ENCODE results near the gene RPL37A.
A peak's percentile ranks its signal among the peaks of the same experiment; 100 is the strongest.

RPL37A gene

DNA sequence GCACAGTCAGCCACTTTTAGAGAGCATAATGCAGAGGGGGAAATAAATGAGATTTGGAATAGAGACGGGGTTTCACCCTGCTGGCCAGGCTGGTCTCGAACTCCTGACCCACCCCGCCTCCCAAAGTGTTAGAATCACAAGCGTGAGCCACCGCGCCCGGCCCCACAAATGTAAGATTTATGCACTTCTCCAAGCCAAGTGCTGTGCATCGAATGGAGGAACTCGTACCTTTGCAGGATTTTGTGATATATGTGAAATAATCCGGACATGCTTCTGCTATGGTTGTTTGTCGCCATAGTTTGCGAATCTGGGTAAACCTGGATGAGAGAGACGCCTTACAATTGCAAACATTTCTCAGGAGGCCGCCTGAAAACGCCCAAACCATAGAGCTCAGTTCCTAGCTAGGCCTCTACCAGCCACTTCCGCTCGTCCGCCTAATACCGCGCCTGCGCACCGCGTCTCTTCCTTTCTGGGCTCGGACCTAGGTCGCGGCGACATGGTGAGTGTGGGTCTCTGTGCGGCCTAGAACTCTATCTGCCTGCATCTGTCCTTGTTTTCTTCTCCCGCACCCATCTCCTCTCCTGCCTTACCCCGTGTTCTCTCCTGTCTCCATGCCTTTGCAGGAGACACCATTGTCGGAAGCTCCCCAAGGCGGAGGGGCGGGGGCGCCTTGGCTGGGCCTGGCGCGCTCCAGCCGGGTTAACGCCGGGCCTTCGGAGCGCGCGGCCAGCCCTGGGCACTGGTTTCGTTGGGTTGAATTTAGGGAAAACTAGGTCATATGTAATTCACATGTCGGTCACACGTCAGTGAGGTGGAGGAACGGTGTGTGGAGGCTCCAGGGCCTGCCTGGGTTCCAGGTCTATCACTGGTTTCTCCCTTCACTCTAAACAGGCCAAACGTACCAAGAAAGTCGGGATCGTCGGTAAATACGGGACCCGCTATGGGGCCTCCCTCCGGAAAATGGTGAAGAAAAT, at the start of gene RPL37A:
Gene RPL37A (plus strand): TSS at position 466 of the 974 bp plus-strand sequence. CDS start 31 bp downstream, at position 497.
- peak; percentile 97 for DNase-seq

DNA sequence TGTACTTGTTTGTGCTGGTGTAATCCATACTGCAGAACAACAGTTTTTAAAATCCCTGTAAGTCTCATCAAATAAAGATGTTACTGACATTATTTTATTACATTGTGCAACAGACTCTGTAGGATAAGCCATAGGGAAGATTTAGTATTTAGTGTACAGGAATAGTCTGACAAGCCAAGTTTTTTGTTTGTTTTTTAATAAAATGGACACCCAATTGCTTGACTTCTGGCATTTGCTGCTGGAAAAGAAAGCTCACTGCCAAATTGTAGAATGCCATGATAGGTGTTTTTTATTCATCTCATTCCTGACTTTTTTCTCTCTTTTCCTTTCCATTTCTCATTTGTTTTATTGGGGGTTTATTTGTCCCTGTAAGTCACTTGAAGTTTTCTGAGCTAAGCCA, 48.3 kb upstream of the RPL37A start:
- no peak for DNase-seq

DNA sequence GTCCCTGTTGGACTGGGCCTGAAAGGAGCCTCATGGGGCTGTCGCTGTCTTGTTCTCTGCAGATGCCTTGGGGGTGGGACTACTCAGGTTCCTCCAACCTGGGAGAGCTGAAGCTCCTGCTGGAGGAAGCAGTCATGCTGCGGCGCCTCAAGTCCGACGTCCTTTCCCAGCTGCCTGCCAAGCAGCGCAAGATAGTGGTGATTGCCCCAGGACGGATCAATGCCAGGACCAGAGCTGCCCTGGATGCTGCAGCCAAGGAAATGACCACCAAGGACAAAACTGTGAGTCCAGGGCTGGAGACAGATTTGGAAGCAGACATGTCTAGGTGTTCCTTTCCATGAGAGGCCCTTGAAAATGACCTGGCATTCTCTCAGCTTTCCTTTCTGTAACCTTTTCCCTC, 47.9 kb upstream of the RPL37A start:
- no peak for DNase-seq

DNA sequence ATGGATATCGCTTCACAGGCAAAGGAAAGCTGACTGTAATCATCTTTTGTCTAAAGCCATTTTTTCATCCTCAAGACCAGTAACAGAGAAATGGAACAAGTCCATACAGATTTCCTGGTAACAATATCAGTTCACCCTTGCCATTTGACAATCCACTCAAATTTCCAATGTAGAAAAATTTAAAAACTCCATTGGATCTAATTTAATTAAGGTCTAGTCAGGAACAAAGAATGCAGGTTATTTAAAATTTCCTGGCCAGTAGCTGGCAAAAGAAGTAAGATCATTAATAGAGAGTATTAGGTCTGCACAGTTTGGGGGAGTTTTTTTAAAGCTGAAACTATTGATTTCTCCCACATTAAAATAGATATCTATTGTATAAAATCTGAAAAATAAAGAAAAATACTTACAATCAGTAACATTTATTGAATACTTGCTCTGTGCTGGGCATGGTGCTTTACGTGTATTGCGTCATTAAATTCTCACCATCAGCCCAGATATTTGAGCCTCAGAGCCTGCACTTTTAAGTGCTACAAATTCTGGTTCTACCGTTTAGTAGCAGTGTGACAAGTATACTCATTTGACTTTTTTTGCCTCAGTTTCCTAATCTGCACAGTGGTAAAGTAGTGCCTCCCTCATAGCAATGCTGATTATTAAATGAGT, 44.6 kb upstream of the RPL37A start:
- DNase-seq: no peak

DNA sequence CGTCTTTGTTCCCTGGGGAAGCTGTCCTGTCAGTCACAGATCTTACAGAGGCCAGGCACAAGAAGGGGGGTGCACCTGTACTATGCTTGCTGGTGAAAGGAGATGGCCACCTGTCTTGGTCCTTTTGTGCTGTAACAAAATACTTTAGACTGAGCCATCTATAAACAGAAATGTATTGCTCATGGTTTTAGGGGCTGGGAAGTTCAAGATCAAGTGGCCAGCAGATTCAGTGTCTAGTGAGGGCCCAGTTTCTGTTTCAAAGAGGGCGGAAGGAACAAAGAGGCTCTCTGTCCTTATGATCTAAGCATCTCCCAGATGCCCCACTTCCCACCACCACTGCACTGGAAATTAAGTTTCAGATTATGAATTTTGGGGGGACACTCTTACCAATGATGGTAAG, 35.5 kb upstream of the RPL37A start:
- DNase-seq: no peak

DNA sequence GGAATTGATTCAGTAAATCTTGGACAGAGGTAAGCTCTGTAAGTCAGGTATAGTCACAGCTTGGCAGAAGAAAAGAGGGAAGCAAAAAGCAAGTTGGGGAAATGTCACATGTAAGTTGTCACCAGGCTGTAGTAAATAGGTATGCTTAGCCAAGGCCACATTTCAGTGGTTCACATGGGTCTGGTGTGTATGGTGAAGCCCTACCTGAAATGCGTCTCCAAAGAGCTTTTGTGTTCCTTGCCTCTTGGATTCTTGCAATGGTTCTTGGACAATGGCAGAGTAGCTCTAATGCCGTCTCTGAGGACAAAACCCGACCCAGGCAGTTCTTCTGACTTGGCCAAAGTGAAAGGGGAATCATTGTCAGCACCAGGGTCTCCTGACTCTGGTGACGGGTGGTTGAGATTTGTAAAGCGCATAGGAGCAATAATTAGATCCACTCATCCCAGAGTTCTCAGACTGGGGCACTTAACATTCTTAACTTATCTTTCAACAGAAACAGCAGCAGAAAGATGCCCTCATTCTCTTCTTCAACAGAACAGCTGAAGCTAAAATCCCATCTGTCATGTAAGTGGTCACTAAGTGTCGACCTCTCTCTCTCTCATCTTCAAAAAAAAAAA, 34.4 kb upstream of the RPL37A start:
- DNase-seq: no peak

DNA sequence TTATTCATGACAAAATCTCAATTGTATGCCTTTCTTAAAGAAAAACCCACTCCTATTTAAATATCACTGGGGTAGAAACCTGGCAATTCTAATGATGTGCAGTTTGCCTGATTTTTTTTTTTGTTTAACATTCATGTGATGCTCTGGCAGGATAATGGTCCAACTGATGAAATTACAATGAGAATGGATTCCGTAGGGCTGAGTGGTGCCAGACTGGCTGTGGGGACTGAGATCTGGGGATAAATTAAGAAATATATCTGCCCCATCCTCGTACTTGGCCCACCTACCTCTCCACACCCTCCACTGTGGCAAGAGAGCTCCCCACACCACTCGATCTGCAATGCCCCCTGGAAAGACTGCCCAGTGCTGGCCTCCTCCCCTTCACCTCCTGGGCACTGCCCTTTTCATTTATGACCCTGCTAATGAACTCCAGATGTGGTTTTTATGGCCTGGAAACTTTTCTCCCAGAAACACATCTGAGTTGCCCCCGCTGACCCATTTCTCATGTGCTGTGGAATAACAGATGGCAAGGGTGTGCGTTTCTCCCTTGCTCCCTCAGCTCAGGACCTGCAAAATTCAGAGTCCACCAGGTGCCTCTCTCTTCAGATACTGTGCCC, 33.0 kb upstream of the RPL37A start:
- no peak for DNase-seq

DNA sequence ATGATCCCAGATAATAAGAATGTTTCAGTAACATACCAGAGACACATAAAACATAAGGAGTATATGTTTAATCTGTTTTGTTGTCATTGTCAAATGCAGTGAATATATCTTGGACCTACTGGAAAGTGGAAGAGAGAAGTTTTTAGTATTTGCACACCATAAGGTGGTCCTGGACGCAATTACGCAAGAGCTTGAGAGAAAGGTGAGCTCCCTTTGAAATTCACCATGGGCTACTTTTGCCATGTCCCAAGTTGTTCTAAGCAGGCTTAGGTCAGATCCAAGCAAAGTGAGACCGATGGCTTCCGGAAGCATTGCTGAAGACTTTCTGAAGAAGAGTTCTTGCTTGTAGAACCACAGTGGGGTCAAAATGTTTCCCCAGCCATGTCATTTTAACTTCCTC, 30.8 kb upstream of the RPL37A start:
- no peak for DNase-seq

DNA sequence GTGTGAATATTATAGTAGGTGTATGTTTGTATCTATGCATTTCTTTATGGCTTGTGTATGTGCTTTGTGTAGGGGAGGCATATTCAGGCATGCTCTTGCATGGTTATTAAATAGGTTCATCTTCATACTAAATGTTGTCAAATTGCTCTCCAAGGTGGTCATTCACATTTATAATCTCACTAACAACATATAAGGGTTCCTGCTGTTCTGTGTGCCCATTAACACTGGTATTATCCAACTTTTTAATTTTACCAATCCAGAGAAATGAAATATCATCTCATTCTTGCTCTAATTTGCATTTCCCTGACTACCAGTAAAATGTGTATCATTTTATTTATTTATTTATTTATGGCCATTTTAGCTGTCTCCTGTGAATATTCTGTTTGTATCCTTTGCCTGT, 29.0 kb upstream of the RPL37A start:
- no peak for DNase-seq

DNA sequence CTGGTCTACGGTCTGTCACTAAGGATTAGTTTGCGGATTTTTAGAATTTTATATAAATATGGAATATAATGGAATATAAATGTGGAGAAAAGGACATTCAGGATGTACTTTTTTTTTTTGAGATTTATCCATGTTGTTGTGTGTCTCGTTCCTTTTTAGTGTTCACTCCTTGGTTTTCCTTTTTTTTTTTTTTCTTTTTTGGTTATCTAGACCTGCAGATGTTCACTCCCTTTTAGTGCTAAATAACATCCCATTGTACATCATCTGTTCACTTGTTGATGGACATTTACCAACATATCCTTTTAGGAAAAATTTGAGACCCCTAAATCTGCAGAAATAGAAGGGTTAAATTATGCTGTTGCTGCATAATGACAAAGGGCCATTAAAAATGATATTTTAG, 25.5 kb upstream of the RPL37A start:
- DNase-seq: no peak

DNA sequence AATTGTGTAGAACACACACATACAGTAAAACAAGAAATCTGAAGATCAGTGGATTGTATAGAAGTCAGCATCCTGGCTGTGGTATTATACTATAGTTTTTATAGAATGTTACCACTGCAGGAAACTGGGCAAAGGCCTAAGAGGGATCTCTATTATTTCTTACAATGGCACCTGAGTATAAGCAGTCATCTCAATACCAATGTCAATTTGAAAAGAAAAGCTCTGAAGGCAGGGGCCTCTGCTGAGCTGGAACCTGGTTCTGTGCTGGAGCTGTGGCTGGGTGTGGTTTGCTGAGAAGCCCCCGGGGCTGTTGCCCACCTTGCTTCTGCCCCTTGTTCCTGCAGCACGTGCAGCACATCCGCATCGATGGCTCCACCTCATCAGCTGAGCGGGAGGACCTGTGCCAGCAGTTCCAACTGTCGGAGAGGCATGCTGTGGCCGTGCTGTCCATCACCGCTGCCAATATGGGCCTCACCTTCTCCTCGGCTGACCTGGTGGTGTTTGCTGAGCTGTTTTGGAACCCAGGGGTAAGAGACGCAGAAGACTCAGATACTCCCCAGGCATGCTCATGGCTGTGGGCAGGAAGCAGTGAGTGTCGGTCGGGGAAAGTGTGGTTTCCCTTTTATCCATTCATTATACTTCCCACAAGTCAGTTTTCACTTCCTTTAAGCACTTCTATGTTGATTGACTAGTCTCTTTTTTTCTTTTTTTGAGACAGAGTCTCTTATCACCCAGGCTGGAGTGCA, 23.5 kb upstream of the RPL37A start:
- DNase-seq: no peak

DNA sequence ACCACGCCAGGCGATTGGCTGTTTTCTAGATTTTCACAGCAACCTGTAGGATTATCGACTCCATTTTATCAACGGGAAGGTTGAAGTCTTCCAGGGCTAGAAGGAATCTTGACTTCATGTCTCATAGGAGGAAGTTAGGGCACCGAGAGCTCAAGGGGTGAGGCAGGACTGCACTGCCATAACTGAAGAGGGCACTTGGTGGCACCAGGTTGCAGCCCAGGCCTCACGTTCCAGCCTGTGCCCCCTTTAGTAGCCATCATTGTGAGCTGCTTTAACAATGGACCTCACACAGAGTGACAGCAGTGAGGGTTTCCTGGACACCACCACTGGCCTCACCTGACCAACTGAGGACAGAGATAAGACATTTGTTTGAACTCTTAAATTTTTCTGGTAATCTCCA, 22.9 kb upstream of the RPL37A start:
- no peak for DNase-seq

DNA sequence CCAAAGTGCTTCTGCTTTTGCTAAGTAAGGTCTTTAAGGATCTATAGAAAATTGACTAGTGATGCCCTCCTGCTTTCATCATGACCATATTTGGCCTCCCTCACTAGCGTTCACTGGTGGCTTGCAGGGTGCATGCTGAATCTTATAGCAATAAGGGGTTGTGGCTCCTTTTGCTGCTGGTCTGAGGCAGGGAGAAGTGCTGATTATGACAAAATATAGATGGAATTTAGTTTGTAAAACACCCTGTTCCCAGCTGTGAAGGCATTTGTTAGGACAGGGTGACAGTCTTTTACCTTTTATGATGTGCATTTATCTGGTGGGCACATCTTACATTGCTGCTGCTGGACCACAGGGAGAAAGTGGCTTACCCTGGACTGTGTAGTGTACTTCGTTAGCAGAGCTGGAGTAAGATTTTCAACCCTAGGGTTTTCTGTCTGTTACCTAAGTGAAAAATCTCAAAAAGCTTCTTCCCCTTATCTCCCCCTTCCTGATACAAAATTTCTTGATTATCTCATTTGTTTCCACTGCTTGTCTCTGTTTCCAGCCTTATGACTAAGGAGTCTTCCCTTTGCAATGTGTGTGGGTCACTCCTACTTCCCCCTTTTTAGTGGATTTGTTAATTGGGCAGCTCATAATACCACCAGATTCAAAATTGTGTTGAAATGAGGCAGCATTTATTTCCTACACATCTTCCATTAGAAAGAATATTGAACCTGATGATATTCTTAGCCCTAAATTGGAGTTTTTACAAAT, 21.2 kb upstream of the RPL37A start:
- DNase-seq: no peak

DNA sequence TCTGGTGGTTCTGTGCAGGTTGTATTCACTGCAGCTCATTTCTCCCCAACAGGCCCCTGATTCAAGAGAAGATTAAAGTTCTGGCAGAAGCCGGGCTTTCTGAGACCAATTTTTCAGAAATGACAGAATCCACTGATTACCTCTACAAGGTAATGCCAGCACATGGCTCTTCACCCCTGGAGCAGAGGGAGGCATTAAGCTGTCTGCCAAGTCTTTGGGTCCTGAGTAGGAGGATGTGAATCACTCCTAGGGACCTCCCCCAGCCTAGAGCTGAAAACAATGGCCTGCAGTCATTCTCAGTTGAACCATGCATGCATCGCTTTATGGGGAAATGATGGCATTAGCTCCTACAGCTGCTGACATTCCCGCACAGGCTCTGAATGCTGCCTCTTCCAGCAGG, 20.5 kb upstream of the RPL37A start:
- DNase-seq: no peak

DNA sequence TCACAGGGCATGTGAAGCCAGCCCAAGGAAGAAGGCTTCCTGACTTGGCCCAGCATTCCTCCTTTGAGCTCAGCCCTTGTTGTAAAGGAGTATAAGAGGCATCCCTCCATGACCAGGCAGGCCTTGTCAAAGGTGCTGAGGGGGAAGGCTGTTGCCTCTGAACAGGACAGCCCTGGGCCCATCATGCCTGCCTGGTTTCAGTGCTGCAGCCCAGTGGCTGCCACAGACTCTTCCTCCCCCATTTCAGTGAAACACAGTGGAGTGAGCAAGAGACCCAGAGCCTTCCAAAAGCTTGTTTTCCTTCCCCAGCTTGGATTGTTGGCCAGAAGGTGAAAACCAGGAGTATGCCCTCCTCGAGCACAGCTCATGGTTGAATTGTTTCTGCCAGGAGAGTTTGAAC, 19.9 kb upstream of the RPL37A start:
- no peak for DNase-seq

DNA sequence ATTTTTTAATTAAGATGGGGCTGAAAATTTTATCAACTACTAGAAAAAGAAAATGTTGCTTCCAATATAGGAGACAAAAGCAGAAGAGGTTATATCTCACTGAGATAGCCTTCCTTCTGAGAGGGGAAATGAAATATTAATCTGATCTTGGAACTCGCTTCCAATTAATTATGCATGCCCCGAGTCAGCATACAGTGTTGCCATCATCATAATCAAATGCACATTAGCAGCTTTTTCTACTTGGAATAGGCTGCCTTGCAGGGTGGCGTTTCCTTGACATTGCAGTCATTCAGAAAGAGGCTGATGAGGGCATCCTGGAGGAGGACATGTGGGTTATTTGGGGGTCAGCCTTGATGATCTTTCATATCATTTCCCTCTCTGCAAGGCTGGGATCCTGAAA, 18.4 kb upstream of the RPL37A start:
- no peak for DNase-seq

DNA sequence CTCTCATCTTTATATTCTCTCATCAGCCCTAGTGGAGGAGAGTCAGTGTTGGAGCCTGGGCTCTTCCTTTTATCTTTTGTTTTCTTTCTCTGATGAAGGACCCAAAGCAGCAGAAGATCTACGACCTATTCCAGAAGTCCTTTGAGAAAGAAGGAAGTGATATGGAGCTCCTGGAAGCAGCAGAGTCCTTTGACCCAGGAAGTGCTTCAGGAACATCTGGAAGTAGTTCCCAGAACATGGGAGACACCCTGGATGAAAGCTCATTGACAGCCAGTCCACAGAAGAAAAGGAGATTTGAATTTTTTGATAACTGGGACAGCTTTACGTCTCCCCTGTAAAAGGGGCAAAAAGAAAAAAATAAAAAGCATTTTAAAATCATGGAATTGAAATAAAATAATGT, 16.0 kb upstream of the RPL37A start:
- DNase-seq: no peak

DNA sequence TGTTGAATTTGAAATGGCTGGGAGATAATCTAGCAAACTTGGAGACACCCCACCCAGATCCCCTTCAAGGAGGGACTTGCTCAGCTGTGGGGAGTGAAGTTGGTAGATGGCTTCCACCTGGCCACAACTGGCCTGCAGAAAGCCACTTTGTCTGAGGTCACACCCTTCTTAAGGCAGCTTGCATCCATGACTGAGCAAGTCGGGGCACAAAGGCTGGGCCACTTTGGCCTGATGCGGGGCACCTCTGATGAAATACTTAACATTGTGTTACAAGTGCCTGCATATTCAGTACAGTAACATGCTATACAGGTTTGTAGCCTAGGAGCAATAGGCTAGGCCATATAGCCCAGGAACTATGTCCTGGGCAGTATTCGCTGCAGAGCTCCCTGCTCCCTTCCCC, 13.4 kb upstream of the RPL37A start:
- DNase-seq: no peak

DNA sequence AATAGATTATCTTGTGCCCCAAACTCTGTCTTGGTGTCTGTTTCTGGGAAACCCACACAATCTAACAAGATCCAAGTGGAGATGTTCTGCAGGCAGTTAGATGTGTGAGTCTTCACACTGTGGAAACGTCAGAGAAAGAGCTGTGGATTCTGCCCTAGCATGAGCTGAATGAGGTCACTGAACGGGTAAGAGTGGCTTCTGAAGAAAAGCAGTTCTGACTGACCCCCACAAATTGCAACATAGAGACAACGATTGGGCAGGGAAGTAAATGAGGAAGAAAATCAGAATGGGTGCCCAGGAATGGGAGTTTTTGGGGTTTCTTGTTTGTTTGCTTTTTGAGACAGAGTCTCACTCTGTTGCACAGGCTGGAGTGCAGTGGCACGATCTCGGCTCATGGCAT, 12.9 kb upstream of the RPL37A start:
- DNase-seq: no peak

DNA sequence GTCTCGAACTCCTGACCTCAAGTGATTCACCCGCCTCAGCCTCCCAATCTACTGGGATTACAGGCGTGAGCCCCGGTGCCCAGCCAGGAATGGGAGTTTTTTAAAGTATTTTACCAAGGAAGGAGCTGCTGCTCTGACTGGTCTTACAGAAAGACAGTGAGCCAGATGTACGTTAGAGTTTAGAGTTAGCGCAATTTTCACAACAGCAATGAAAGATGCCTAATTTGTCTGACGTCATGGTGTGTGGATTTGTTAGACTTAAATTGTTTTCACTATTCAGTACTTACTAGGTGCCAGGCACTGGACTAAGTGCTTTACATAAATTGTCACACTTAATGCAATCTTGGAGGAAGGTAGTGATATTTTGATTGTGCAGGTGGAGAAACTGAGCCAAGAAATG, 12.4 kb upstream of the RPL37A start:
- no peak for DNase-seq

DNA sequence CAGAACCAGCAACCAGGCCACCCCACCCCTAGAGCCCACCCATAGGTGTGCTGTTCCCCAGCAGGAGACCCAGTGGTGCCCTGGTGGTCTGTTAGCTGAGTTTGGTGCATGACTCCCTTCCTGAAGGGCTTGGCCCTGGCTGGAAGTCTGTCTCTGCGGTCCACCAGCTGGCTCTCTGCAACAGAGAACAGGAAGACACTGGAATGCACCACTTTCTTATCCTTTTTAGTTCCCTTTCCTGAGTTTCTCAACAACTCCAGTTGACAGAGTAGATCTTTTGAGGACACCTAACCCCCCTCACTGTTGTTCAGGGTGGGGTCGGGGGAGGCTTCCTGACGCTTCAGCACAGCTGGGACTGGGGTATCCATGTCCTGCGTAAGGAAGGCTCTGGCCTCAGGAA, 11.9 kb upstream of the RPL37A start:
- no peak for DNase-seq

DNA sequence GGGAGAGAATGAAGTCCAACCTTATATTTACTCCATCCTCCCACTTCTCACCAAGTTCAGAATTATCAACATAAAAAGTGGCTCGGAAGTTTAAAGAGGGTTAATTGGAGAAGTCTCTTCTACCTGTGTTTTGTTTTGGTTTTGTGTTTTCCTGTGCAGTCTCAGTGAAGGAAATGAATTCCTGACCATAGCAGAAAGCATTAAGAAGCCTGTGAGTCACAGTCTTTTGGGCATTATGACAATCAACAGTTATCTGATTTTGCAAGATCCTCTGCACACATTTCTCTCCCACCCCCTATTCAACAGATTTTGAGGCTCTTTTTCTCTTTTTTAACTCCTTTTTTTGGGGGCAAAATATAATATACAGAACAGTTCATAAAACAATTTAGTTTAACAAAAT, 8.6 kb upstream of the RPL37A start:
- no peak for DNase-seq
